GM12878 (cell line): ENCODE data around the gene ANAPC15. TPM values are rescaled to one million over a fixed set of nuclear protein-coding genes. Genes with fewer than 3 reads are reported as not detected.

Experiments
- ATAC-seq: fragments of 200-7000 bp; cut with Tn5 transposase; 3 replicates; pipeline ENCODE4 v1.9.1; 2020; ENCODE audit warnings: mild to moderate bottlenecking, moderate library complexity
- BruUV-seq: library from RNA; stranded (reverse); fragments of 400-500 nt; replicated peaks from 2 replicates; lab custom pipeline; 2021; lab: Mats Ljungman, UMichigan
- CTCF ChIA-PET: fragments of 300-600 bp; sonication (Branson Sonifier 250); formaldehyde crosslinking; extraction: SDS; loops from one replicate; lab custom pipeline; 2021; ENCODE audit warnings: inconsistent platforms; lab: Yijun Ruan, JAX
- POLR2A ChIA-PET: fragments of 350-600 bp; formaldehyde crosslinking; extraction: SDS; loops from one replicate; lab custom pipeline; 2021; ENCODE audit warnings: inconsistent platforms; lab: Charles Lee
- RAD21 ChIA-PET: fragments of 300-600 bp; sonication (Branson Sonifier 250); formaldehyde crosslinking; loops from one replicate; lab custom pipeline; 2023; ENCODE audit warnings: antibody characterized with exemption; ENCODE audit not compliant: unreplicated experiment; lab: Charles Lee
- SMC1A ChIA-PET: fragments of 300-600 bp; sonication (Branson Sonifier 250); formaldehyde crosslinking; loops from one replicate; lab custom pipeline; 2023; ENCODE audit not compliant: unreplicated experiment, uncharacterized antibody; lab: Charles Lee
- DNase-seq: peaks from one replicate; pipeline ENCODE4 v3.0.0-alpha.2; 2011; ENCODE audit warnings: low read depth, low spot score
- FAIRE-seq: peaks from 3 replicates; lab custom pipeline; 2011; peaks lifted over from hg19 to GRCh38; lab: Jason Lieb, UNC
- H2AFZ ChIP-seq: 2 replicates; pipeline ENCODE4 v1.6.0; 2011; ENCODE audit warnings: low read depth, low read length, control low read depth; ENCODE audit not compliant: control insufficient read depth
- H3K27ac ChIP-seq: 2 replicates; pipeline ENCODE4 v1.5.1; 2011; ENCODE audit warnings: control low read depth; ENCODE audit not compliant: control insufficient read depth, insufficient read depth
- H3K27me3 ChIP-seq, 2 experiments: replicated peaks in 1 of 2; 2 replicates each; pipeline versions ENCODE4 v1.6.0 to v1.6.1; 2011; ENCODE audit warnings: low read length in 1 of 2; ENCODE audit not compliant: control insufficient read depth in 2 of 2, insufficient read depth in 2 of 2
- H3K36me3 ChIP-seq, 2 experiments: 2 replicates each; pipeline ENCODE4 v1.5.1; 2011; ENCODE audit warnings: low read length in 1 of 2; ENCODE audit not compliant: control insufficient read depth in 2 of 2, insufficient read depth in 2 of 2
- H3K4me1 ChIP-seq: 2 replicates; pipeline ENCODE4 v1.6.1; 2011; ENCODE audit warnings: mild to moderate bottlenecking, low read length, moderate library complexity, mixed read lengths; ENCODE audit not compliant: control insufficient read depth, insufficient read depth
- H3K4me2 ChIP-seq: 2 replicates; pipeline ENCODE4 v1.6.0; 2011; ENCODE audit warnings: control low read depth; ENCODE audit not compliant: control insufficient read depth, insufficient read depth
- H3K4me3 ChIP-seq: fragments of 200-600 bp; sonication (generic); 2 replicates; pipeline ENCODE4 v1.5.1; 2016
- H3K79me2 ChIP-seq: 2 replicates; pipeline ENCODE4 v1.6.0; 2011; ENCODE audit warnings: low read length; ENCODE audit not compliant: control insufficient read depth, insufficient read depth
- H3K9ac ChIP-seq: 2 replicates; pipeline ENCODE4 v1.8.0; 2011; ENCODE audit warnings: low read length, control low read depth, mixed read lengths; ENCODE audit not compliant: control insufficient read depth, insufficient read depth
- H3K9me3 ChIP-seq: replicated peaks from 3 replicates; pipeline ENCODE4 v1.5.1; 2011; ENCODE audit warnings: mild to moderate bottlenecking, low read length; ENCODE audit not compliant: control insufficient read depth, insufficient read depth
- H4K20me1 ChIP-seq: 2 replicates; pipeline ENCODE4 v1.6.0; 2011; ENCODE audit not compliant: control insufficient read depth, insufficient read depth
- GATAD2B ChIP-seq: fragments of 450-650 bp; conservative IDR thresholded peaks from 2 replicates; pipeline ENCODE4 v1.6.1; 2017; ENCODE audit warnings: low read depth, mild to moderate bottlenecking, moderate library complexity
- PKNOX1 ChIP-seq: fragments of 450-650 bp; IDR thresholded peaks from 2 replicates; pipeline ENCODE4 v1.6.1; 2016; ENCODE audit warnings: mild to moderate bottlenecking
- WGBS: methylation state at CpG from one replicate; pipeline ENCODE4 v1.1.6; 2016; ENCODE audit warnings: low lambda C conversion rate; ENCODE audit not compliant: insufficient replicate concordance, insufficient coverage; ENCODE audit errors: missing lambda C conversion rate; 5-methylcytosine and 5-hydroxymethylcytosine counted together
- in situ Hi-C: fragments of 300-500 bp; cut with MboI; formaldehyde crosslinking; loops from 9 replicates; pipeline ENCODE4 v1.14.3; 2018; ENCODE audit warnings: mixed read lengths
- intact Hi-C: fragments of 100-400 bp; cut with micrococcal nuclease; formaldehyde crosslinking; loops from one replicate; pipeline ENCODE4 v1.14.2; 2022; ENCODE audit not compliant: unreplicated experiment
- polyA plus RNA-seq, 11 experiments: library from polyadenylated mRNA; depleted of rRNA in 4 of 11; unstranded in 6 of 11; stranded (reverse) in 5 of 11; fragments of >200 nt; fragmentation: Nextera tagmentation in 4 of 11; fragmentation: Illumina TruSeq in 1 of 11; extraction: Ambion mirVana in 4 of 11; extraction: Trizol in 1 of 11; gene quantifications; 1 replicate in 1 of 11; 2 replicates in 10 of 11; pipeline versions ENCODE4 v1.2.1 to v1.2.3, GENCODE V29; 2011 to 2016; ENCODE audit warnings: inconsistent platforms in 2 of 11, missing spikeins in 2 of 11, low read depth in 1 of 11
- total RNA-seq, 4 experiments: library from RNA; depleted of rRNA in 3 of 4; stranded (reverse); fragments of >200 nt in 3 of 4; fragmentation: Illumina TruSeq in 1 of 4; extraction: Trizol in 1 of 4; gene quantifications; 2 replicates each; pipeline versions ENCODE4 v1.2.1 to v1.2.3, GENCODE V29; 2013 to 2021

ANAPC15 gene
- total and polyA plus RNA-seq, 10 of the 15 experiments (the other 5 are each of a cell fraction or from before 2014, with no cell fraction given) = 83.4 to 372 (median 103) TPM

GRCh38 chr11:72100009-72100408, 12.5 kb downstream of the ANAPC15 start:
- Histone ChIP-seq H3K27me3 (no peaks in the 10 kb centered on the region), H3K9me3 (no peaks in the 10 kb centered on the region), H3K4me1 (peaks cover 21% of the 10 kb centered on the region), H3K4me3 (peak overlapping the region; percentile 94; the same call in 1 of the 2 replicates), H3K36me3 (peaks cover 16 to 18% of the 10 kb centered on the region in 2 experiments; a peak in 3 of 4 replicates), H2AFZ (no peak overlapping the region), H3K79me2 (peaks cover 44% of the 10 kb centered on the region), H4K20me1 (no peaks in the 10 kb centered on the region), H3K4me2 (peak overlapping the region; percentile 95), H3K9ac (peak overlapping the region; percentile 15; the same call in 1 of the 2 replicates), H3K27ac (peak overlapping the region; percentile 57)
- ATAC-seq (no peak), DNase-seq (no peak), FAIRE-seq (no peak)
- ChIA-PET RAD21 (interaction anchor here (0.8 to 2.9 kb wide), 6 partner anchors 9 to 331 kb away, joined by 3 to 14 read pairs (median 4); no protein-coding TSS in a partner anchor), POLR2A (interaction anchor here (0.5 to 1.3 kb wide), 2 partner anchors 43 to 70 kb away, joined by 3 to 4 read pairs; no protein-coding TSS in a partner anchor), CTCF (interaction anchor here (1.1 to 14.0 kb wide), 5 partner anchors 9 to 73 kb away, joined by 3 to 416 read pairs (median 6); no protein-coding TSS in a partner anchor), SMC1A (interaction anchor here (0.8 to 14.0 kb wide), 7 partner anchors 9 to 315 kb away, joined by 3 to 245 read pairs (median 6); partner anchors contain the start of gene ANAPC15)
- intact Hi-C loops (no loop called here), in situ Hi-C loops (no loop called here)
- no peak for TF ChIP-seq GATAD2B
- no TSS peak for BruUV-seq
- 68% methylated on average over 3 of the region's 3 CpGs for WGBS

GRCh38 chr11:72098741-72099140, 13.8 kb downstream of the ANAPC15 start:
- H3K9ac ChIP-seq = no peak overlapping the region
- H4K20me1 ChIP-seq = no peaks in the 10 kb centered on the region
- H3K36me3 ChIP-seq = peaks cover 16 to 24% of the 10 kb centered on the region in 2 experiments
- ChIA-PET RAD21 (interaction anchor here (0.6 to 2.9 kb wide), 3 partner anchors 8 to 74 kb away, joined by 3 to 14 read pairs (median 3); no protein-coding TSS in a partner anchor), POLR2A (interaction anchor here (0.6 kb wide), 1 partner anchor 35 kb away, joined by 3 read pairs; no protein-coding TSS in a partner anchor), CTCF (interaction anchor here (0.8 to 14.0 kb wide), 5 partner anchors 8 to 120 kb away, joined by 3 to 416 read pairs (median 6); no protein-coding TSS in a partner anchor), SMC1A (interaction anchor here (0.7 to 14.0 kb wide), 4 partner anchors 7 to 71 kb away, joined by 3 to 245 read pairs (median 18); no protein-coding TSS in a partner anchor)
- H3K4me1 ChIP-seq = peaks cover 20% of the 10 kb centered on the region
- TF ChIP-seq PKNOX1 = no peak
- in situ Hi-C loops = no loop called here
- no peak for ATAC-seq
- peaks cover 44% of the 10 kb centered on the region for H3K79me2 ChIP-seq
- DNase-seq = no peak
- BruUV-seq = no TSS peak
- intact Hi-C loops = no loop called here
- no peaks in the 10 kb centered on the region for H3K9me3 ChIP-seq
- no peak overlapping the region for H2AFZ ChIP-seq
- no peaks in the 10 kb centered on the region for H3K27me3 ChIP-seq
- no peak for FAIRE-seq
- WGBS = 89% methylated on average over 3 of the region's 3 CpGs
- H3K27ac ChIP-seq = no peak overlapping the region
- no peak overlapping the region for H3K4me2 ChIP-seq
- H3K4me3 ChIP-seq = no peak overlapping the region
